HG03442 (cell line): Measurements from ENCODE around the gene CFHR5.
"Not testable (repeated sequence)": the region's sequence is repeated elsewhere in the genome, so short reads cannot be mapped to it uniquely, and the experiment has no call there.

Source experiments
- ATAC-seq: cut with Tn5 transposase; IDR thresholded peaks from one replicate; pipeline ENCODE4 v1.9.1; 2021; ENCODE audit warnings: mild to moderate bottlenecking, moderate library complexity; ENCODE audit not compliant: unreplicated experiment

The CFHR5 gene

DNA sequence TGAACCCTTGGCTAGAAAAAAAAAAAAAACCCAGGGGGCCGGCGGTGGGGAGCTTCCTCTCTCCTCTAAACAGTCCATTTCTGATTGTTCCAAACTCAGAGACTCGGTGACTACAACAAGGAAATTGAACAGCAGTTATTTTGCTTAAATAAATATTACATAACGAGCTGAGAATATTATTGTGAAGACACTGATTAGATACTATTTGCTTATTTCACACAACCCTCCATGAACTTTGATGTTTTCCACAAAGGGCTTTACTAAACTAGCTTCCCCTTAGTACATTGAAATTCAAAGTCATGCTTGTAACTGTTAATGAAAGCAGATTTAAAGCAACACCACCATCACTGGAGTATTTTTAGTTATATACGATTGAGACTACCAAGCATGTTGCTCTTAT lies at the start of gene CFHR5:
TSS of gene CFHR5 (plus strand) at position 279 of the 400 bp plus-strand sequence. CDS start at position 388, 109 bp downstream.
- ATAC-seq: no peak

DNA sequence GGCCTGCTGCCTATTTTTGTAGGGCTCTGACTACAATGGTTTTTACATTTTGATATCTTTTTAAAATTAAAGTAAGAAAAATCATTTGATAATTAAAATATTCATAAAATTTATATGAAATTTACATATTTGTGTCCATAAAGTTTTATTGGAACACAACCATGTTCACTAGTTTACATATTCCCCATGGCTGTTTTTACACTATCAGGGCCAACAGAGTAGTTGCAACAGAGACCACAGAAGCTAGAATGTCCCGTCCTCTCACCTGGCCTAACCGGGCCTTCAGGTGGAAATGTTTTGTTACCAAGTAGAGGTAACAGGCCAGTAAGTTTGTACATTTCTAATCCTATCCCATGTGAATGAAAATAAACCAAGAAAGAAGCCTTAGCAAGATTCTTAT lies 44.5 kb upstream of the CFHR5 start:
- ATAC-seq: not testable (repeated sequence)

DNA sequence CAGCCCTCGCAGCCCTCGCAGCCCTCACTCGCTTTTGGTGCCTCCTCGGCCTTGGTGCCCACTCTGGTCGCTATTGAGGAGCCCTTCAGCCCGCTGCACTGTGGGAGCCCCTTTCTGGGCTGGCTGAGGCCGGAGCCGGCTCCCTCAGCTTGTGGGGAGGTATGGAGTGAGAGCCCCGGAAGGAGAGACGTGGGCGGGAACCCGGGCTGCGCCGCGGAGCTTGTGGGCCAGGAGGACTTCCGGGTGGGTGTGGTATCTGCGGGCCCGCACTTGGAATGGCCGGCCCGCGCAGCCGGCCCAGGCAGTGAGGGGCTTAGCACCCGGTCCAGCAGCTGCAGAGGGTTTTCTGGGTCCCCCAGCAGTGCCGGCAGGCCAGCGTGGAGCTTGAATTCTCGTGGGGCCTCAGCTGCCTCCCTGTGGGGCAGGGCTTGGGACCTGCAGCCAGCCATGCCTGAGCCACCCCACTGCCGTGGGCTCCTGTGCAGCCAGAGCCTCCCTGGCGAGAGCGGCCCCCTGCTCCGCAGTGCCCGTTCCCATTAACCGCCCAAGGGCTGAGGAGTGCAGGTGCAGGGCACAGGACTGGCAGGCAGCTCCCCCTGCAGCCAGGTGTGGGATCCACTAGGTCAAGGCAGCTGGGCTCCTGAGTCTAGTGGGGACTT lies 43.7 kb upstream of the CFHR5 start:
- no peak for ATAC-seq

GRCh38 chr1:196941474-196941873 lies 35.9 kb upstream of the CFHR5 start:
- not testable (repeated sequence) for ATAC-seq

DNA sequence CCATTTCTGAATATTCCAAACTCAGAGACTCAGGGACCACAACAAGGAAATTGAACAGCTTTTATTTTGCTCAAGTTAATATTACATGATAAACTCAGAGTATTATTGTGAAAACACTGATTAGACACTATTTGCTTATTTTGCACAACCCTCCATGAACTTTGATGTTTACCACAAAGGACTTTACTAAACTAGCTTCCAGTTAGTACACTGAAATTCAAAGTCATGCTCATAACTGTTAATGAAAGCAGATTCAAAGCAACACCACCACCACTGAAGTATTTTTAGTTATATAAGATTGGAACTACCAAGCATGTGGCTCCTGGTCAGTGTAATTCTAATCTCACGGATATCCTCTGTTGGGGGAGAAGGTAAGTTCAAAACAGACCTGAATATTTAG lies 33.8 kb upstream of the CFHR5 start, which contains the start of gene CFHR2:
TSS of gene CFHR2 (plus strand) at position 171 of the 400 bp plus-strand sequence. CDS start at position 314, 143 bp downstream.
- ATAC-seq: not testable (repeated sequence)

DNA sequence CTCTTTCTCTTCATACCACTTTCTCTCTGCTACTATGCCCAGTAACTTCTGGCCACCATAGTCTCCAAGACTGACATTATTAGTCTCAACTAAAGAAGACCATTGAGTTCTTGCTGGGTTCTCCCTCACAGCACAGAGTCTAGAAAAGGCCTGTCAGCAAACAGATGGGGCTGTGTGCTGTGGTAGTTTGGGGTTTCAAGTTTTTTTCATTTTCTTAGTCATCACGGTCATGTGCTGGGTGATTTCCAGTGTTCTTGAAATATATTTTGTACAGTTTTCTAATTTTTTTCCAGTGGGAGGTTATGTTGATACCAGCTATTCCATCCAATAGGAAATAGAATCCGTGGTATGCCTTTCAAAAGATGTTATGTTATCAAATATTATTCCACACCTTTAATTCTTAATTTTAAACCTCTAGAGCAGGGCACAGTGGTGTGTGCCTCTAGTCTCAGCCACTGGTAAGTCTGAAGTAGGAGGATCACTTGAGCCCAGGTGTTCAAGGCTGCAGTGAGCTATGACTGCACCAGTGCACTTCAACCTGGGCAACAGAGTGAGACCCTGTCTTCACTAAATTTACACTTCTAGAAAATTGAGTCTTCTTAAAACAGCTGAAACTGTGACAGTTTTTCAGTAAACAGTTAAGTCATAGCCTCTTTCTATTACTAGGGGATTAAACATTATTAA lies 25.5 kb upstream of the CFHR5 start:
- ATAC-seq: peak; percentile 92

GRCh38 chr1:196954778-196955177 lies 22.6 kb upstream of the CFHR5 start:
- no peak for ATAC-seq

GRCh38 chr1:196955926-196956325 lies 21.4 kb upstream of the CFHR5 start:
- ATAC-seq: no peak

- peak; percentile 92 for ATAC-seq
These were observed 16.5 kb upstream of the CFHR5 start for GRCh38 chr1:196960854-196961253.

DNA sequence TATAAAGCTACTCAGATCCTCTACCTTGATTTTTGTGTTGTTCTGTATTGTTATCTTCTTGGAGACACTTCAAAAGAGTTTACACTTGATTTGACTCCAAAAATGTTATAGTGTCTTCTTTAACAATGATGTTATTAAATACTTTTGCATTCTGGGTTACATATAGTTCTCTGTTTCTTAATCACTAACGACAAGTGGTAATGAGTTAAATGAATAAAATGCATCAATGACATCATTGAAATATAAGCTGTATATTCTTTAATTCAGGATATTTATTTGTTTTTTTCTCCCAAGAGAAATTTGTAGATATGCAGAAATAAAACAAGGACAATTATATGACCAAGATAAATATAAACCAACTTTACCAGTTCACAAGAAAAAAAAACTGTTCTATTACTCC lies 7.2 kb upstream of the CFHR5 start:
- no peak for ATAC-seq

GRCh38 chr1:196976278-196976677 lies 1.1 kb upstream of the CFHR5 start:
- no peak for ATAC-seq

DNA sequence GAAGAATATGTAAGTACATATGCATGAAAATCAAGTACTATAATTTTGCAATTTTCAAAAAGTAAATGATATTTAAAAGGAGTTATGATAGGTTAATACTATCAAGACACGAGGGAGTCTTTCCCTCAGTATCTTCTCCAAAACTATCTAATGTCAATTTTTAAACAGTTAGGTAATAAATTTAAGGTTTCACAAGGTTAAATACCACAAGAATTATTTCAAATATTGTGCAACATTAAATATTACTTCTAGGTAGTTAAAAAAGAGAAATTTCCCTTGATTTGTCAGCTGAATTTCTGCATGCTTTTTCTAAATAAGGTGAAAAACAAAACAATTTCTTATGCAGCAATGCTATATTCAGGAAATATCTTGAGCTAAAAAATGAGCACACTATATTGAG lies 3.5 kb downstream of the CFHR5 start:
- no peak for ATAC-seq

- ATAC-seq: not testable (repeated sequence)
These were observed 4.9 kb downstream of the CFHR5 start for GRCh38 chr1:196982247-196982646.

DNA sequence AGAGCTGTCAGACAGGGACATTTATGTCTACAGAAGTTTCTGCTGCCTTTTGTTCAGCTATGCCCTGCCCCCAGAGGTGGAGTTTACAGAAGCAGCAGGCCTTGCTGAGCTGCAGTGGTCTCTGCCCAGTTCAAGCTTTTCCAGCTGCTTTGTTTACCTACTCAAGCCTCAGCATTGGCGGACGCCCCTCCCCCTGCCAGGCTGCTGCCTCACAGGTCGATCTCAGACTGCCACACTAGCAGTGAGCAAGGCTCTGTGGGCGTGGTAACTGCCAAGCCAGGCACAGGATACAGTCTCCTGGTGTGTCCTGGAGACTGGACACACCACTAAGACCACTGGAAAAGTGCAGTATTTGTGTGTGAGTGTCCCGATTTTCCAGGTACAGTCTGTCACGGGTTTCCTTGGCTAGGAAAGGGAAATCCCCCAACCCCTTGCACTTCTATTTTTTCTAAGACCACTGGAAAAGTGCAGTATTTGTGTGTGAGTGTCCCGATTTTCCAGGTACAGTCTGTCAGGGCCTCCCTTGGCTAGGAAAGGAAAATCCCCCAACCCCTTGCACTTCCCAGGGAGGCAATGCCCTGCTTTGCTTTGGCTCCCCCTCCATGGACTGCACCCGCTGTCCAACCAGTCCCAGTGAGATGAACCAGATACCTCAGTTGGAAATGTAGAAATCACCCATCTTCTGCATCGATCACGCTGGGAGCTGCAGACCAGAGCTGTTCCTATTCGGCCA lies 14.7 kb downstream of the CFHR5 start:
- ATAC-seq: not testable (repeated sequence)

DNA sequence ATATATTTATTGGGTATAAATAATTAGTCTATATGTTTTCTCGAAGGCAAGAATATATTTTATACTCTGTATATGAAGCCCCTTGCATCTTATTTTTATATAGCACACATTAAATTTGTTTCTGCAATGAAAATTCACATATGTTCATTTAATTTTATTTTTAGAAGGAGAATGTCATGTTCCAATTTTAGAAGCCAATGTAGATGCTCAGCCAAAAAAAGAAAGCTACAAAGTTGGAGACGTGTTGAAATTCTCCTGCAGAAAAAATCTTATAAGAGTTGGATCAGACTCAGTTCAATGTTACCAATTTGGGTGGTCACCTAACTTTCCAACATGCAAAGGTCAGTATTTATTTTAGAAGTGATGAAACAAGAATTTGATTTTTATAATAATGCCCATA lies 16.6 kb downstream of the CFHR5 start:
- ATAC-seq: no peak

- peak; percentile 65 for ATAC-seq
These were observed 20.1 kb downstream of the CFHR5 start for GRCh38 chr1:196997423-196997822.

- ATAC-seq: no peak
These were observed 24.5 kb downstream of the CFHR5 start for GRCh38 chr1:197001828-197002227.

DNA sequence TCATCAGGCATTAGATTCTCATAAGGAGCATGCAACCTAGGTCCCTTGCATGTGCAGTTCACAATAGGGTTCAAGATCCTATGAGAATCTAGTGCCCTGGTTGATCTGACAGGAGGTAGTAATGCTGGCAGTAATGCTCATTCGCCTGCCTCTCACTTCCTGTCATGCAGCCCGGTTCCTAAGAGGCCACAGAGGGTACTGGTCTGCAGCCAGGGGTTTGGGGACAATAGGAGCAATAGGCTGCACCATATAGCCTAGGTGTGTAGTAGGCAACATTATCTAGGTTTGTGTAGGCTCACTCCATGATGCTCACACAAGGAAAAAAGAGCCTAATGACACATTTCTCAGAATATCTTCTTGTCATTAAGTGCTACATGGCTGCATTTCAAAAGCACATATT lies 25.8 kb downstream of the CFHR5 start:
- ATAC-seq: no peak

DNA sequence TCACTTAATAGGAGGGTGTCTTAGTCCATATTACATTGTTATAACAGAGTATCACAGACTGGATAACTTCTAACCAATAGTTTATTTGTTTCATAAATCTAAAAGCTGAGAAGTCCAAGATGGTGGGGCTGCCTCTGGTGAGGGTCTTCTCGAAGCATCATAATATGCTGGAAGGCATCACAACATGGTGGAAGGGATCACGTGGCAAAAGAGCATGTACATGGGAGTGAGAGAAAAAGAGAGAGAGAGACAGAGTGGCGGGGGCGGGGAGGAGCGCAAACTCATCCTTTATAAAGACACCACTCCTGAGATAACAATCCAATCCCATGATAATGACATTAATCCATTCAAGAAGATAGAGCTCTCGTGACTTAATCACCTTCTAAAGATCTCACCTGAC lies 31.5 kb downstream of the CFHR5 start:
- no peak for ATAC-seq

- no peak for ATAC-seq
These were observed 34.3 kb downstream of the CFHR5 start for GRCh38 chr1:197011614-197012013.

GRCh38 chr1:197013234-197013633 lies 35.9 kb downstream of the CFHR5 start:
- no peak for ATAC-seq

GRCh38 chr1:197016751-197017150 lies 39.4 kb downstream of the CFHR5 start:
- no peak for ATAC-seq
